Epithelial cell of proximal tubule (primary cell): Measurements from ENCODE around the gene BTG3. TPM values are rescaled to one million over a fixed set of nuclear protein-coding genes. Genes with fewer than 3 reads are reported as not detected.

Experiments
- DNase-seq: peaks from one replicate; pipeline ENCODE4 v3.0.0-alpha.2; 2011; ENCODE audit warnings: low read depth
- H3K4me3 ChIP-seq: 2 replicates; pipeline ENCODE4 v1.5.1; 2011; ENCODE audit warnings: low read depth, mild to moderate bottlenecking, low read length
- total RNA-seq: library from RNA; depleted of rRNA; stranded (reverse); fragments of >200 nt; gene quantifications from 2 replicates; pipeline ENCODE4 v1.2.3, GENCODE V29; 2015
- TF ChIP-seq, protein P1 (sequence below): conservative IDR thresholded peaks from 2 replicates; pipeline ENCODE4 v1.5.1; 2012; ENCODE audit warnings: low read depth, mild to moderate bottlenecking, low read length

Gene BTG3
- total RNA-seq, 1 donor from 2014 or later = 101 TPM

DNA sequence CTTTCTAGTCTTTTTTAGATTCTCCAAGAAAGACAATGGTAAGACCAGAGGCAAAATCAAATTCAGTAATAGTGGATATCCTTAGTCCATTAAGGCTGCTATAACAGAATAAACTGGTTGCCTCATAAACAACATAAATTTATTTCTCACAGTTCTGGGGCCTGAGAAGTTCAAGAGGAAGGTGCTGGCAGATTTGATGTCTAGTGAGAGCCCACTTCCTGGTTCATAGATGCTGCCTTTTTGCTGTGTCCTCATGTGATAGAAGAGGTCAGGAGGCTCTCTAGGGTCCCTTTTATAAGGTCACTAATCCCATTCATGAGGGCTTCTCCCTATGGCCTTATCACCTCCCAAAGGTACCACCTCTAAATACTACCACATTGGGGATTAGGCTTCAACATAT lies 31.5 kb upstream of the BTG3 start:
- DNase-seq = no peak
- H3K4me3 ChIP-seq = no peak overlapping the region
- TF ChIP-seq, protein P1, sequence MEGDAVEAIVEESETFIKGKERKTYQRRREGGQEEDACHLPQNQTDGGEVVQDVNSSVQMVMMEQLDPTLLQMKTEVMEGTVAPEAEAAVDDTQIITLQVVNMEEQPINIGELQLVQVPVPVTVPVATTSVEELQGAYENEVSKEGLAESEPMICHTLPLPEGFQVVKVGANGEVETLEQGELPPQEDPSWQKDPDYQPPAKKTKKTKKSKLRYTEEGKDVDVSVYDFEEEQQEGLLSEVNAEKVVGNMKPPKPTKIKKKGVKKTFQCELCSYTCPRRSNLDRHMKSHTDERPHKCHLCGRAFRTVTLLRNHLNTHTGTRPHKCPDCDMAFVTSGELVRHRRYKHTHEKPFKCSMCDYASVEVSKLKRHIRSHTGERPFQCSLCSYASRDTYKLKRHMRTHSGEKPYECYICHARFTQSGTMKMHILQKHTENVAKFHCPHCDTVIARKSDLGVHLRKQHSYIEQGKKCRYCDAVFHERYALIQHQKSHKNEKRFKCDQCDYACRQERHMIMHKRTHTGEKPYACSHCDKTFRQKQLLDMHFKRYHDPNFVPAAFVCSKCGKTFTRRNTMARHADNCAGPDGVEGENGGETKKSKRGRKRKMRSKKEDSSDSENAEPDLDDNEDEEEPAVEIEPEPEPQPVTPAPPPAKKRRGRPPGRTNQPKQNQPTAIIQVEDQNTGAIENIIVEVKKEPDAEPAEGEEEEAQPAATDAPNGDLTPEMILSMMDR = no peak

DNA sequence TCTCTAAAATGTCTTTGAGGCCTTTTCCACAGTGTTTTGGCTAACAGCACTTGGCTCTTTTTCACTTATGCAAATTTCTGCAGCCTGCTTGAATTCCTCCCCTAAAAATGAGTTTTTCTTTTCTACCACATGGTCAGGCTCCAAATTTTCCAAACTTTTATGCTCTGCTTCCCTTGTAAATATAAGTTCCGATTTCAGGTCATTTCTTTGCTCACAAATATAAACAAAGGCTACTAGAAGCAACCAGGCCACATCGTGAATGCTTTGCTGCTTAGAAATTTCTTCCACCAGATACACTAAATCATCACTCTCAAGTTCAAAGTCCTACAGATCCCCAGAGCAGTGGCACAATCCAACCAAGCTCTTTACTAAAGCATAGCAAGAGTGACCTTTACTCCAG lies 28.1 kb upstream of the BTG3 start:
- TF ChIP-seq, protein P1 = no peak
- DNase-seq = no peak
- no peak overlapping the region for H3K4me3 ChIP-seq

DNA sequence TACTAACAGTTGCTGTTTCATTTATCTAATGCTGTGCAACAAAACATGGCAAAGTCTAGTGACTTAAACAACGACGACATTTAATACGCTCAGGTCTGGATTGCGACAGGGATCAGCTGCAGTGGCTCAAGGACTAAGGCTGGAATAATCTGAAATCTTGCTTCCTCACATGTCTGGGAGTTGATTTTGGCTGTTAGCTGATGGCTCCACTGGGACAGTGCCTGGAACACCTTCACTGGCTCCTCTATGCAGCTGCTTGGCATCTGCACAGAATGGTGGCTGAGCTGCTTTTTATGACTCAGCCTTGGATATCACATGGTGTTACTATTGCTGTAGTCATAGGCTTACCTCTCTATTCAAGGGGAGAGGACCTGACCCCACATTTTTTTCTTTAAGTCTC lies 24.0 kb upstream of the BTG3 start:
- no peak overlapping the region for H3K4me3 ChIP-seq
- TF ChIP-seq, protein P1 = no peak
- no peak for DNase-seq

DNA sequence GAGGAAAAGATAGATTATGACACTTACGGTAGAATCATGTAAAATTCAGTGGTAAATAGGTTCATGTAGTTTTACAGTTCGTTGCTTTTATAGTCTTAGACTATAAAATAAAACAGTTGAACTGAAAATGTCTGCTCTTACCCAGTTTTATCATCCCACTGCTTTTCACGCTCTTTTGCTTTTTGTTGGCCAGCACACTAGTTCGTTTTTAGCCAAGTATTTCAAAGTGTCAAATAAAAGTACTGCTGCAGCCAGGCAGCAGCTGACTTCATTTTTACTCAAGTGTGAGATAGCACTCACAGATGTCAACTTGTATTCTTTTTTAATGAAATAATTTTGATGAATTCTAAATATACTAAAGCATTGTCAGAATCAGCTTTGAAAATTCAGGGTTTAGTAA lies 18.5 kb upstream of the BTG3 start:
- no peak overlapping the region for H3K4me3 ChIP-seq
- DNase-seq = peak; percentile 12
- TF ChIP-seq, protein P1 = no peak

DNA sequence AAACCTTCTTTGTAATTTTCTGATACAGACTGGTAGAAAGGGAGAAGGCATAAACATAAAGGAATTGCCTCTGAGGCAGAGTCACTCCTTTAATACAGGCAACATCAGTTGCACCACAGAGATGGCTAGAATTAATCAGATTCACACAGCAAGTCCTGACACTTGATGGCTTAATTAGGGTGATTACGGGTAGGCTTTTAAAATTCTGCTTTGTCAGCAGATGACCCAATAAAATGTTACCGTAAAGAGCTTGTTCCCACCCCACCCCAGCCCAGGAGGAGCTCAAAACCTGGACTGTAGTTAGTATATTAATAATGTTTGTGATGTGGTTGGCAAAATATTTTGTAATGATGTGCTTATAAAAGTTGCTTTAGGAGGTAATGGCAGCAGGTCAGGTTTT lies 9.3 kb upstream of the BTG3 start:
- no peak overlapping the region for H3K4me3 ChIP-seq
- no peak for DNase-seq
- TF ChIP-seq, protein P1 = no peak

DNA sequence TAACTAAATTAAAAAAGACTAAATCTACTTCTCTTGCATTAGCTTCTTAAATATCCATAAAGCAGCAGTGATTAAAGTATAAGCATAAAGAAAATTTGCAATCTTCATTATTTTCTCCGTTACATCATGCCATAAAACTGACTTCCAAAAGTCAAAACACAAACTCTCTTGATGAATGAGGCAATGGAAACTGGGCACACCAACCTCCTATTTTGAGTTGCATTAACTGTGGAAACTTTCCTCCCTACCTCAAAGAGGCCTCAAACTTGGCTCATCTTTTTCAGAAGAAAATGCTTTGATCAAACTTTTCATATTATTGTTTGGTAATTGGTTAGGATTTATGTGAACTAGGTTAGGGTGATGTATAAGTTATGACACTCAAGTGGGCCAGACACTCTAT lies 4.1 kb upstream of the BTG3 start:
- no peak for DNase-seq
- TF ChIP-seq, protein P1 = no peak
- no peak overlapping the region for H3K4me3 ChIP-seq

DNA sequence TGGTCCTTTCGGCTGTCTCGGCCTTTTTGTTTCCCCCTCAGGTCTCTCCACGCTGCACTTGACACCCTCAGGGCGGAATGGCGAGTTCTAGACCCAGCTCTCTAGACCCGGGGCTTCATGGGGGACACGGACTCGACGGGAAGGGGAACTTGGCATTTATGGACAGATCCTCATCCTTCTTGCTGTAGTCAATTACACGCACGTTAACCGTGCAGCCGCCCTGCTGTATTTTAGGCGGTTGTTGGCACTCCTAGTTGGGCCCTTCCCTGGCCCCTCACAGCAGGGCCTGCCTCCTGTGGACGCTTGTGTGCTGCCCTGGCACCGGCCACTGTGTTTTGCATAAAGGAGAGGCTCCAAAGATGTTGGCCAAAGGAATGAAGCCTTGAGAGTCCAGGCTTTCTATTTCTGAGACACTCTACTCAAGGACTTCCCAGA lies 558 bp upstream of the BTG3 start:
- no peak for DNase-seq

More for the DNA sequence above, 558 bp upstream of the BTG3 start:
- H3K4me3 ChIP-seq = peak overlapping the region; percentile 74
- TF ChIP-seq, protein P1 = no peak
